Thyroid gland (tissue), 4 donors: Measurements from ENCODE around the gene KMT2D. TPM values are rescaled to one million over a fixed set of nuclear protein-coding genes. Genes with fewer than 3 reads are reported as not detected.

Experiments used
- DNase-seq, 2 donors: peaks; one replicate each; pipeline ENCODE4 v3.0.0-alpha.2; 2019
- H3K27ac ChIP-seq, 3 donors: fragments of 200-600 bp; sonication (generic); 1 replicate in 2 of 3; 2 replicates in 1 of 3; pipeline ENCODE4 v1.5.1; 2016 to 2019; ENCODE audit warnings: mild to moderate bottlenecking in 1 of 3, moderate library complexity in 1 of 3
- H3K27me3 ChIP-seq: fragments of 200-600 bp; sonication (generic); one replicate; pipeline ENCODE4 v1.5.1; 2019
- H3K36me3 ChIP-seq, 2 donors: fragments of 200-600 bp; sonication (generic); one replicate each; pipeline ENCODE4 v1.5.1; 2016 to 2019
- H3K4me1 ChIP-seq, 2 donors: fragments of 200-600 bp; sonication (generic); one replicate each; pipeline ENCODE4 v1.5.1; 2017 to 2019
- H3K4me3 ChIP-seq, 3 donors: fragments of 200-600 bp; sonication (generic); replicated peaks in 1 of 3; 1 replicate in 2 of 3; 2 replicates in 1 of 3; pipeline ENCODE4 v1.5.1; 2016; ENCODE audit warnings: mild to moderate bottlenecking in 1 of 3
- H3K9me3 ChIP-seq: fragments of 200-600 bp; sonication (generic); one replicate; pipeline ENCODE4 v1.5.1; 2017
- CTCF ChIP-seq, 6 experiments: fragments of 200-600 bp in 3 of 6; fragments of 450-650 bp in 3 of 6; sonication (generic) in 3 of 6; IDR thresholded peaks; one replicate each; pipeline ENCODE4 v1.5.1; 2016 to 2019; ENCODE audit warnings: antibody characterized with exemption in 6 of 6, mild to moderate bottlenecking in 2 of 6, inconsistent platforms in 1 of 6, moderate library complexity in 1 of 6
- POLR2A ChIP-seq, 2 donors: fragments of 450-650 bp; IDR thresholded peaks; one replicate each; pipeline ENCODE4 v1.6.1; 2017; ENCODE audit warnings: antibody characterized with exemption in 2 of 2, mild to moderate bottlenecking in 2 of 2, moderate library complexity in 1 of 2
- WGBS, 2 donors: methylation state at CpG; one replicate each; pipeline ENCODE4 v1.1.5; 2017; 5-methylcytosine and 5-hydroxymethylcytosine counted together
- intact Hi-C: fragments of 100-400 bp; cut with DNase I; formaldehyde crosslinking; loops from one replicate; pipeline ENCODE4 v1.15.1; 2023
- total RNA-seq, 4 donors: library from RNA; depleted of rRNA; stranded (reverse); fragments of >200 nt; gene quantifications; one replicate each; pipeline ENCODE4 v1.2.3, GENCODE V29; 2016

Gene KMT2D
- total RNA-seq, 4 donors from 2014 or later, result 42.5 to 107 (median 71.6) TPM

DNA sequence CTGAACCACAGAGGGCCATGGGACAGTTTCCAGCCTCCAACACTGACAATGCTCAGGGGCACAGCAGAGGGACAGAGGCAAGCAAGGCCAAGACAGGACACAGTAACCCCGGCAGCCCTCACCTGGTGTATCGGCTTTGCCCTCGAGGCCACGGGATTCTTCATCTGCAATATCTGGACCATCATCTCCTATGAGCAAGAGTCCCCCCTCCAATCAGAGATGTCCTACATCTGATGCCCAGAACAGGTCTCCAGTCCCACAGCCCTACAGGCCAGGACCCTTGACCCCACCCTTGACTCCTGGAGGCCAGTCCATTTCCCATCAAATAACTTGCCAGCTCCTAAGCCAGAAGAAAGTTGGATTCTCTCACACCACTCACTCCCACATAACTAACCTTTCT is 17.4 kb downstream of the KMT2D start:
- Histone ChIP-seq H3K4me1 (no peaks in the 10 kb centered on the region), H3K4me3 (no peak overlapping the region), H3K9me3 (no peaks in the 10 kb centered on the region), H3K27ac (no peak overlapping the region), H3K27me3 (no peaks in the 10 kb centered on the region), H3K36me3 (peaks cover 94 to 99% of the 10 kb centered on the region in 2 donors)
- 95 to 100% methylated on average over 4 of the region's 4 CpGs for WGBS, 2 donors
- intact Hi-C loops, result no loop called here
- no peak for DNase-seq
- TF ChIP-seq POLR2A (IDR thresholded peaks at IDR 0.05) (no peak), CTCF (IDR thresholded peaks at IDR 0.05) (no peak)

- Histone ChIP-seq H3K4me1 (no peaks in the 10 kb centered on the region), H3K9me3 (no peaks in the 10 kb centered on the region), H3K36me3 (peaks cover 92 to 100% of the 10 kb centered on the region in 2 donors), H3K27ac (no peak overlapping the region), H3K27me3 (no peaks in the 10 kb centered on the region), H3K4me3 (no peak overlapping the region)
- TF ChIP-seq CTCF (IDR thresholded peaks at IDR 0.05), result no peak
- intact Hi-C loops, result no loop called here
- no peak for DNase-seq
- WGBS, 2 donors, result 91 to 94% methylated on average over 12 to 18 of the region's 18 CpGs
Measured at GRCh38 chr12:49041881-49042484, 18.6 kb downstream of the KMT2D start.

DNA sequence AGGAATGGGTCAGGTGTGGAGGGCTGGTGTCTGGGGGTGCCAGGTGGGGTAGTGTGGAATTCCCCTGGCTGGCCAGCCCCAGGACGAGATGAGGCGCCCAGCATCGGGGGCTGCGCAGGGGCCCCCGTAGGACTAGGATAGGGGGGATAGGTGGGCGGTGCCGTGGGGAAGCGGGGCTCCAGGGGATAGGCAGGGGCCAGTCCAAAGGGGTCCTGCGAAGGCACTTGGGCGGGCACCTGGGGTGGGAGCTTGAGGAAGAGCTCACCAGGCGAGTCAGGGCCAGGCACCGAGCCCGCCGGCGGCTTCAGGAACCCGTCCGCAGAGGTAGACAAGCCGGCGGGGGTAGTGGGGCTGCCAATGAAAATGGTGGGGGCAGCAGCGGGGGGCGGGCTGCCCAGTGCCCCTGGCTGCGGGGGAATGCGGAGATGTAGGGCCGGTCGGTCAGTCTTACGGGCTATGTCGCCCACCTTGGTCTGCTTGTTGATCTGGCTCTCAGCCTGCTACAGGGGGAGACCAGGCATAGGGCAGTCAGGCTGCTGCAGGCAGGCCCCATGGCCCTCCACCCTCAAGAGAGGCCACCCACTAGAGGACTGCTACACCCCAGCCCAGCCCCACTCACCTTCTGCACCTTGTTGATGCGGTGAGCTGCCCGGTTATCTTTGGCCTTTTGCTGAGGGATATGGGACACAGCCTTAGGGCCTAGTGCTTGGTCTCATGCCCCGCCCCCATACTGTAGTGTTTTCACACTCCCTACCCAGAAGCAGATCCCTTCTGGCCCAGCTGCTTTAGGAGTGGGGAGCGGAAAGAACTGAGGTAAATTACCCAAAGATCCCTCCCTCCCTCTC is 19.3 kb downstream of the KMT2D start:
- 95% methylated on average over 9 to 28 of the region's 31 CpGs for WGBS, 2 donors
- DNase-seq, result no peak
- TF ChIP-seq CTCF (IDR thresholded peaks at IDR 0.05), result no peak
- TF ChIP-seq POLR2A (IDR thresholded peaks at IDR 0.05), result no peak
- Histone ChIP-seq H3K27ac (no peak overlapping the region), H3K4me1 (no peaks in the 10 kb centered on the region), H3K27me3 (no peaks in the 10 kb centered on the region), H3K4me3 (no peak overlapping the region), H3K9me3 (no peaks in the 10 kb centered on the region), H3K36me3 (peaks cover 87 to 96% of the 10 kb centered on the region in 2 donors)
- intact Hi-C loops, result no loop called here

- Histone ChIP-seq H3K4me1 (no peaks in the 10 kb centered on the region), H3K27me3 (no peaks in the 10 kb centered on the region), H3K9me3 (no peaks in the 10 kb centered on the region), H3K36me3 (peaks cover 84 to 87% of the 10 kb centered on the region in 2 donors), H3K27ac (no peak overlapping the region), H3K4me3 (no peak overlapping the region)
- TF ChIP-seq POLR2A (IDR thresholded peaks at IDR 0.05) (no peak), CTCF (IDR thresholded peaks at IDR 0.05) (no peak)
- 94 to 95% methylated on average over 14 of the region's 14 CpGs for WGBS, 2 donors
- no peak for DNase-seq
- intact Hi-C loops, result no loop called here
Measured at GRCh38 chr12:49040364-49040855, 20.2 kb downstream of the KMT2D start.
